ENCODE results near the gene ACSS3. TPM values are rescaled to one million over a fixed set of nuclear protein-coding genes. Genes with fewer than 3 reads are reported as not detected.
"Not testable (repeated sequence)": the region's sequence is repeated elsewhere in the genome, so short reads cannot be mapped to it uniquely, and the experiment has no call there.

Gene ACSS3
- total RNA-seq, 6 experiments from 2014 or later, result 39.7 to 112 (median 56.5) TPM

- H3K27ac ChIP-seq, result no peak overlapping the region
- ATAC-seq (no peak), DNase-seq (no peak)
- 88% methylated on average over 2 of the region's 2 CpGs for WGBS (ENCODE audit: insufficient coverage, low coverage, low lambda C conversion rate, missing lambda C conversion rate)
- no peaks in the 10 kb centered on the region for H3K4me1 ChIP-seq
- H3K27me3 ChIP-seq, result no peaks in the 10 kb centered on the region
- no peak overlapping the region for H3K4me3 ChIP-seq
- intact Hi-C loops (cut with DNase I), result no loop called here
- no peaks in the 10 kb centered on the region for H3K9me3 ChIP-seq
- H3K36me3 ChIP-seq, result peaks cover 0 to 4% (median 0%) of the 10 kb centered on the region in 4 donors
- no peak for TF ChIP-seq POLR2A (IDR thresholded peaks at IDR 0.05)
- TF ChIP-seq, protein P1, sequence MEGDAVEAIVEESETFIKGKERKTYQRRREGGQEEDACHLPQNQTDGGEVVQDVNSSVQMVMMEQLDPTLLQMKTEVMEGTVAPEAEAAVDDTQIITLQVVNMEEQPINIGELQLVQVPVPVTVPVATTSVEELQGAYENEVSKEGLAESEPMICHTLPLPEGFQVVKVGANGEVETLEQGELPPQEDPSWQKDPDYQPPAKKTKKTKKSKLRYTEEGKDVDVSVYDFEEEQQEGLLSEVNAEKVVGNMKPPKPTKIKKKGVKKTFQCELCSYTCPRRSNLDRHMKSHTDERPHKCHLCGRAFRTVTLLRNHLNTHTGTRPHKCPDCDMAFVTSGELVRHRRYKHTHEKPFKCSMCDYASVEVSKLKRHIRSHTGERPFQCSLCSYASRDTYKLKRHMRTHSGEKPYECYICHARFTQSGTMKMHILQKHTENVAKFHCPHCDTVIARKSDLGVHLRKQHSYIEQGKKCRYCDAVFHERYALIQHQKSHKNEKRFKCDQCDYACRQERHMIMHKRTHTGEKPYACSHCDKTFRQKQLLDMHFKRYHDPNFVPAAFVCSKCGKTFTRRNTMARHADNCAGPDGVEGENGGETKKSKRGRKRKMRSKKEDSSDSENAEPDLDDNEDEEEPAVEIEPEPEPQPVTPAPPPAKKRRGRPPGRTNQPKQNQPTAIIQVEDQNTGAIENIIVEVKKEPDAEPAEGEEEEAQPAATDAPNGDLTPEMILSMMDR (IDR thresholded peaks at IDR 0.05), result no peak
Measured at GRCh38 chr12:81181691-81182090, 103.8 kb downstream of the ACSS3 start.

- DNase-seq, result no peak
- intact Hi-C loops (cut with DNase I), result no loop called here
- no peak overlapping the region for H3K27ac ChIP-seq
- no peak overlapping the region for H3K4me3 ChIP-seq
- no peaks in the 10 kb centered on the region for H3K9me3 ChIP-seq
- WGBS (ENCODE audit: insufficient coverage, low coverage, low lambda C conversion rate, missing lambda C conversion rate), result 100% methylated on average over 1 of the region's 1 CpG
- TF ChIP-seq, protein P1 (IDR thresholded peaks at IDR 0.05), result no peak
- no peak for TF ChIP-seq POLR2A (IDR thresholded peaks at IDR 0.05)
- no peak for ATAC-seq
- H3K36me3 ChIP-seq, result peaks cover 0 to 1% (median 0%) of the 10 kb centered on the region in 4 donors
- H3K27me3 ChIP-seq, result no peaks in the 10 kb centered on the region
- no peaks in the 10 kb centered on the region for H3K4me1 ChIP-seq
Measured at GRCh38 chr12:81187686-81188085, 109.8 kb downstream of the ACSS3 start.

DNA sequence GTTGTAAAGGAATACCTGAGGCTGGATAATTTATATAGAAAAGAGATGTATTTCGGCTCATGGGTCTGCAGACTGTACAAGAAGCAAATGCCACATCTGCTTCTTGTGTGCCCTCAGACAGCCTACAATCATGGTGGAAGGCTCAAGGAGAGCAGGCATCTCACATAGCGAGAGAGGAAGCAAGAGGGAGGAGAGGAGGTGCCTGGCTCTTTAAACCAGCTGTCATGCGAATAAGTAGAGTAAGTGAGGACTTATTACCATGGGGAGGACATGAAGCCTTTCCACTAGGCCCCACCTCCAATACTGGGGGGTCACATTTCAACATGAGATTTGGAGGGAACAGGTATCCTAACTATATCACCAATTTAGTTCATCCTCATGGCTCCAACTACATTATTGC is 118.7 kb downstream of the ACSS3 start:
- Histone ChIP-seq H3K36me3 (no peaks in the 10 kb centered on the region), H3K4me1 (no peaks in the 10 kb centered on the region), H3K9me3 (no peaks in the 10 kb centered on the region), H3K27ac (no peak overlapping the region), H3K4me3 (no peak overlapping the region), H3K27me3 (no peaks in the 10 kb centered on the region)
- no peak for DNase-seq
- 90% methylated on average over 3 of the region's 3 CpGs for WGBS (ENCODE audit: insufficient coverage, low coverage, low lambda C conversion rate, missing lambda C conversion rate)
- no peak for TF ChIP-seq POLR2A (IDR thresholded peaks at IDR 0.05)
- TF ChIP-seq, protein P1 (IDR thresholded peaks at IDR 0.05), result no peak
- ATAC-seq, result no peak
- intact Hi-C loops (cut with DNase I), result no loop called here

DNA sequence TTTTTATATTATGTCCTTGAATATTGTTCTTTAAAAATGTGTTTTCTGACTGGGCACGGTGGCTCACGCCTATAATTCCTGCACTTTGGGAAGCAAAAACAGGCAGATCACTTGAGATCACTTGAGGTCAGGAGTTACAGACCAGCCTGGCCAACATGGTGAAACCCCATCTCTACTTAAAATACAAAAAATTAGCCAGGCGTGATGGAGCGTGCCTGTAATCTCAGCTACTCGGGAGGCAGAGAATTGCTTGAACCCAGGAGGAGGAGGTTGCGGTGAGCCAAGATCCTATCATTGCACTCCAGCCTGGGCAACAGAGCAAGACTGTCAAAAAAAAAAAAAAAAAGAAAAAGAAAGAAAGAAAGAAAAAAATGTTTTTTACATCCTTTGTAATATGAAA is 122.7 kb downstream of the ACSS3 start:
- intact Hi-C loops (cut with DNase I); H3K27ac ChIP-seq; H3K4me3 ChIP-seq; H3K27me3 ChIP-seq; H3K9me3 ChIP-seq; H3K4me1 ChIP-seq; H3K36me3 ChIP-seq; DNase-seq; ATAC-seq: not testable (repeated sequence)
- WGBS (ENCODE audit: insufficient coverage, low coverage, low lambda C conversion rate, missing lambda C conversion rate), result 66% methylated on average over 6 of the region's 6 CpGs

DNA sequence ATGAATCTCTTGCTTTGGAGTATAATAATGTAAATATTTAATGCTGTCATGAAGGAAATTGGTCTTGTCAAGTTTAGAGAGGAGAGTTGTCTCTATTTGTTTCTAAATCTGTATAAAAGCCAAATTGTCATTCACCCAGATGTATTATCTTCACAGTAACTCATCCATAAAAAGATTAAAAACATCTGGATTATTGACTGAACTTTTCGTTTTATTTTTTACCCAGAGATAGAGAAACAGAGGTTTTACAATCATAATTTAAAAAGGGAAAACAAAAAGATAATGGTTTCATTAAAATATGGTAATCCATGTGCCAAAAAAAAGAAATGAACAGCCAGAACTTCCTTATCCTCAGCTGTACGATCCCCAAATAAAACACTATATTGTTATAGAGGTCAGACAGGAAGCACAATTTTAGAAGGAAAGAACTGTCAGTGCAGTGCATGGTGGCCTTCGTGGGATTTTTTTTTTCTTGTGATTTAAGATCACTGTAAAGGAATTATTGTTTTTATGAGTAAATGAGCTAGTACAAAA is 125.9 kb downstream of the ACSS3 start:
- TF ChIP-seq, protein P1 (IDR thresholded peaks at IDR 0.05), result no peak
- no peak for TF ChIP-seq POLR2A (IDR thresholded peaks at IDR 0.05)
- Histone ChIP-seq H3K36me3 (no peaks in the 10 kb centered on the region), H3K27me3 (no peaks in the 10 kb centered on the region), H3K4me3 (no peak overlapping the region), H3K4me1 (peaks cover 0 to 4% (median 0%) of the 10 kb centered on the region in 4 donors), H3K9me3 (no peaks in the 10 kb centered on the region), H3K27ac (no peak overlapping the region)
- DNase-seq, result no peak
- ATAC-seq, result no peak
- intact Hi-C loops (cut with DNase I), result no loop called here
- 46% methylated on average over 3 of the region's 3 CpGs for WGBS (ENCODE audit: insufficient coverage, low coverage, low lambda C conversion rate, missing lambda C conversion rate)
